Measurements from ENCODE around the gene NLGN1. TPM values are rescaled to one million over a fixed set of nuclear protein-coding genes. Genes with fewer than 3 reads are reported as not detected.

NLGN1 gene
- total RNA-seq, 1 experiment from 2014 or later: 5.2 TPM

- H3K27me3 Mint-ChIP-seq (ENCODE audit: low read depth): no peaks in the 10 kb centered on the region
- H3K9me3 Mint-ChIP-seq: peaks cover 15 to 19% of the 10 kb centered on the region in 2 experiments
- peaks cover 12 to 22% (median 19%) of the 10 kb centered on the region in 3 experiments for H3K36me3 Mint-ChIP-seq (ENCODE audit: insufficient read depth in 1 of 3, low read depth in 3 of 3)
- H3K14ac ChIP-seq (ENCODE audit: insufficient read depth, low read length): no peak overlapping the region
- no peak overlapping the region for H3T11ph ChIP-seq (ENCODE audit: low read length)
- H2BK12ac ChIP-seq (ENCODE audit: insufficient read length, low read depth, low read length): no peak overlapping the region
- no peak overlapping the region for H3K56ac ChIP-seq (ENCODE audit: insufficient read length, low read depth, low read length)
- H3K79me2 ChIP-seq (ENCODE audit: insufficient read depth, low read length): no peaks in the 10 kb centered on the region
- no peaks in the 10 kb centered on the region for H3K4me1 ChIP-seq (ENCODE audit: insufficient read depth, low read length)
- no peak overlapping the region for H4K5ac ChIP-seq (ENCODE audit: insufficient read length, low read depth, low read length)
- no CpG with 5 or more reads among the region's 3 CpGs for WGBS (ENCODE audit: extremely low coverage, insufficient read length, low lambda C conversion rate)
- H3K27ac ChIP-seq (ENCODE audit: insufficient read length, low read depth, low read length): no peak overlapping the region
- H2BK15ac ChIP-seq (ENCODE audit: low read depth, low read length): no peak overlapping the region
- H2BK5ac ChIP-seq (ENCODE audit: insufficient read length, low read length): no peak overlapping the region
- H4K20me1 ChIP-seq (ENCODE audit: control insufficient read depth, insufficient read depth, insufficient read length): no peaks in the 10 kb centered on the region
- H3K23me2 ChIP-seq (ENCODE audit: insufficient read length, low read depth, low read length, poor library complexity, severe bottlenecking): no peaks in the 10 kb centered on the region
- no peak for TF ChIP-seq CTCF (conservative IDR thresholded peaks at IDR 0.05)
- no peak overlapping the region for H3K4me2 ChIP-seq (ENCODE audit: insufficient read depth, insufficient read length, low read length)
- no peak overlapping the region for H3K23ac ChIP-seq (ENCODE audit: insufficient read length, low read depth, low read length)
- H2BK20ac ChIP-seq (ENCODE audit: low read depth, low read length, poor library complexity, severe bottlenecking): no peak overlapping the region
- no peak overlapping the region for H3K9ac ChIP-seq (ENCODE audit: extremely low read depth, insufficient read length, low read length)
- H3K4me1 Mint-ChIP-seq: peaks cover 2 to 5% of the 10 kb centered on the region in 2 experiments; a peak in 1 of 4 replicates
- H3K4ac ChIP-seq (ENCODE audit: low read depth, low read length): no peak overlapping the region
- no peaks in the 10 kb centered on the region for H3K9me3 ChIP-seq (ENCODE audit: control insufficient read depth, low read depth, low read length)
- H3K27ac Mint-ChIP-seq: peak overlapping the region in 1 of 3 experiments; percentile 73; a peak in 1 of 7 replicates
- H2AFZ ChIP-seq (ENCODE audit: low read length): no peak overlapping the region
- H4K8ac ChIP-seq (replicated peaks; ENCODE audit: insufficient read length, low read depth, low read length): no peak overlapping the region
- no peak overlapping the region for H2AK5ac ChIP-seq (ENCODE audit: insufficient read length, low read length)
- H3K4me3 Mint-ChIP-seq: no peak overlapping the region
- H3K27me3 ChIP-seq (ENCODE audit: insufficient read depth, low read length): no peaks in the 10 kb centered on the region
- DNase-seq: no peak
- peak overlapping the region; percentile 20 for H4K91ac ChIP-seq (ENCODE audit: insufficient read length, low read depth, low read length)
- H3K18ac ChIP-seq (ENCODE audit: insufficient read length, low read depth, low read length): no peak overlapping the region
- no peak overlapping the region for H2BK120ac ChIP-seq (ENCODE audit: low read depth, low read length, poor library complexity, severe bottlenecking)
- no peaks in the 10 kb centered on the region for H3K79me1 ChIP-seq (ENCODE audit: insufficient read depth, low read depth, low read length, poor library complexity, severe bottlenecking)
These were observed 771.2 kb downstream of the NLGN1 start for GRCh38 chr3:174168538-174169254.

All from H9 (cell line).